Measurements from ENCODE around the gene TRPM8. TPM values are rescaled to one million over a fixed set of nuclear protein-coding genes. Genes with fewer than 3 reads are reported as not detected.

TRPM8 gene
- total RNA-seq, 2 donors from 2014 or later: not detected

DNA sequence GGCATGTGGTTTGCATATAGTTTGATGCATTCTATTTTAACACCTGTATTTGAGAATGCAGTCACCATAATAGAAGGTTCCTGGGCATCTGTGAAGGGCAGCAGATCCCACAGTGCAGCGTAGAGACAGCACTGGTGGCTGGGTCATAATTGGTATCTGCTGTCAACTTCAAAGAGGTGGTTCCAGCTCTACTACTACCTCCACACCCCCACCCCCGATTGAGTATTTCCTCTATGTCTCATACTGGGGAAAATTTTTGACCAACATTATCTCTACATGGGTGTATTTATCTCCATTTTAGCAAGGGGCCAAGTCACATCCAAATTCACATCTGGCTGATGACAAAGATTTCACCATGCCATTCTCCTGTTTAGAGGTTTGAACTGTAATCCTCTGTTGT is 43.0 kb downstream of the TRPM8 start:
- 92% methylated on average over 2 of the region's 2 CpGs for WGBS, 2 experiments (ENCODE audit: insufficient coverage in 1 of 2, insufficient read length in 1 of 2)
- H3K4me1 Mint-ChIP-seq: no peaks in the 10 kb centered on the region
- H3K27ac Mint-ChIP-seq: no peak overlapping the region
- Histone ChIP-seq H3K9me3 (ENCODE audit: control insufficient read depth, low read length) (no peaks in the 10 kb centered on the region), H3K9ac (ENCODE audit: extremely low read depth, low read length, poor library complexity, severe bottlenecking) (no peak overlapping the region), H3K36me3 (ENCODE audit: control insufficient read depth, insufficient read depth, low read length) (no peaks in the 10 kb centered on the region), H3K4me1 (ENCODE audit: control insufficient read depth, insufficient read depth, low read length) (no peaks in the 10 kb centered on the region), H3K27me3 (ENCODE audit: control insufficient read depth, insufficient read depth, low read length, poor library complexity, severe bottlenecking) (no peaks in the 10 kb centered on the region), H3K27ac (ENCODE audit: low read depth, low read length) (no peak overlapping the region), H3K4me3 (ENCODE audit: low read length) (no peak overlapping the region)
- no peaks in the 10 kb centered on the region for H3K36me3 Mint-ChIP-seq (ENCODE audit: low read depth)
- H3K4me3 Mint-ChIP-seq: no peak overlapping the region
- TF ChIP-seq, protein P1, sequence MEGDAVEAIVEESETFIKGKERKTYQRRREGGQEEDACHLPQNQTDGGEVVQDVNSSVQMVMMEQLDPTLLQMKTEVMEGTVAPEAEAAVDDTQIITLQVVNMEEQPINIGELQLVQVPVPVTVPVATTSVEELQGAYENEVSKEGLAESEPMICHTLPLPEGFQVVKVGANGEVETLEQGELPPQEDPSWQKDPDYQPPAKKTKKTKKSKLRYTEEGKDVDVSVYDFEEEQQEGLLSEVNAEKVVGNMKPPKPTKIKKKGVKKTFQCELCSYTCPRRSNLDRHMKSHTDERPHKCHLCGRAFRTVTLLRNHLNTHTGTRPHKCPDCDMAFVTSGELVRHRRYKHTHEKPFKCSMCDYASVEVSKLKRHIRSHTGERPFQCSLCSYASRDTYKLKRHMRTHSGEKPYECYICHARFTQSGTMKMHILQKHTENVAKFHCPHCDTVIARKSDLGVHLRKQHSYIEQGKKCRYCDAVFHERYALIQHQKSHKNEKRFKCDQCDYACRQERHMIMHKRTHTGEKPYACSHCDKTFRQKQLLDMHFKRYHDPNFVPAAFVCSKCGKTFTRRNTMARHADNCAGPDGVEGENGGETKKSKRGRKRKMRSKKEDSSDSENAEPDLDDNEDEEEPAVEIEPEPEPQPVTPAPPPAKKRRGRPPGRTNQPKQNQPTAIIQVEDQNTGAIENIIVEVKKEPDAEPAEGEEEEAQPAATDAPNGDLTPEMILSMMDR (conservative IDR thresholded peaks at IDR 0.05): no peak
- no peak for DNase-seq
- H3K27me3 Mint-ChIP-seq (ENCODE audit: insufficient read depth): no peaks in the 10 kb centered on the region
- no peaks in the 10 kb centered on the region for H3K9me3 Mint-ChIP-seq

DNA sequence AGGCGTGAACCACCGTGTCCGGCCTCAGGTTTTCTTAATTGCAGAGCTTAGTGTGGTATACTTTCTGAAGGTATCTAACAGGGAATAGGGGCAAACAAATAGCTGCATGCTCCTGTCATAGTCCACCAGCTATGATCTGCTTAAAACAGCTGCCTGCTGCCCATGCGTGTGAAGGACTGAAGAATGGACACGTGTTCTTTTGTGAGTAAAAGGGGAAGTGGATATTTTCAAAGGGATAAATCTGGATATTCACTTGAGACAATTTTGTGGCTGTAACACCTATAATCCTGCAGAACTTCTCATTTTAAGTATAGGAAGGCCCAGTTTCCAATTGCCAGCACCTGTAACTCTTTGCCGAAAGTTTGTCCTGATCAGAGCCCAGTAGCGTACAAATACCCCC is 44.7 kb downstream of the TRPM8 start:
- Mint-ChIP-seq H3K4me1 (no peaks in the 10 kb centered on the region), H3K27ac (no peak overlapping the region), H3K36me3 (ENCODE audit: low read depth) (no peaks in the 10 kb centered on the region), H3K9me3 (no peaks in the 10 kb centered on the region), H3K4me3 (no peak overlapping the region), H3K27me3 (ENCODE audit: insufficient read depth) (no peaks in the 10 kb centered on the region)
- no peak overlapping the region for H3K9ac ChIP-seq (ENCODE audit: extremely low read depth, low read length, poor library complexity, severe bottlenecking)
- no peaks in the 10 kb centered on the region for H3K36me3 ChIP-seq (ENCODE audit: control insufficient read depth, insufficient read depth, low read length)
- no peak overlapping the region for H3K27ac ChIP-seq (ENCODE audit: low read depth, low read length)
- 93% methylated on average over 5 to 7 of the region's 7 CpGs for WGBS, 2 experiments (ENCODE audit: insufficient coverage in 1 of 2, insufficient read length in 1 of 2)
- no peaks in the 10 kb centered on the region for H3K4me1 ChIP-seq (ENCODE audit: control insufficient read depth, insufficient read depth, low read length)
- DNase-seq: no peak
- no peaks in the 10 kb centered on the region for H3K27me3 ChIP-seq (ENCODE audit: control insufficient read depth, insufficient read depth, low read length, poor library complexity, severe bottlenecking)
- H3K4me3 ChIP-seq (ENCODE audit: low read length): no peak overlapping the region
- H3K9me3 ChIP-seq (ENCODE audit: control insufficient read depth, low read length): no peaks in the 10 kb centered on the region
- TF ChIP-seq, protein P1 (conservative IDR thresholded peaks at IDR 0.05): no peak

DNA sequence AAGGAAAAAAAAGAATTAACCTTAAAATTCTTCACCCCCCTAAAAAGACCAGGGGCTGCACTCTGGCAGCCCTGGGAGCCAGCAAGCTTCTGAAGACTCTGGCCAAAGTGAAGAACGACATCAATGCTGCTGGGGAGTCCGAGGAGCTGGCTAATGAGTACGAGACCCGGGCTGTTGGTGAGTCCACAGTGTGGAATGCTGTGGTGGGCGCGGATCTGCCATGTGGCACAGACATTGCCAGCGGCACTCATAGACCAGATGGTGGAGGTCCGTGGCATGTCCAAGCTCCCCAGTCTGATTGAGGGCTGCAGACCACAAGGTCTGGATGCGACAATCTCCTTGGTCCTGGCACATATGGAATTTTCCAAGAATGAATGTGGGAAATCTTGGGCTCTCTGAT is 47.4 kb downstream of the TRPM8 start:
- 92 to 99% methylated on average over 9 of the region's 9 CpGs for WGBS, 2 experiments (ENCODE audit: insufficient coverage in 1 of 2, insufficient read length in 1 of 2)
- TF ChIP-seq, protein P1 (conservative IDR thresholded peaks at IDR 0.05): no peak
- Histone ChIP-seq H3K27me3 (ENCODE audit: control insufficient read depth, insufficient read depth, low read length, poor library complexity, severe bottlenecking) (no peaks in the 10 kb centered on the region), H3K4me3 (ENCODE audit: low read length) (no peak overlapping the region), H3K9me3 (ENCODE audit: control insufficient read depth, low read length) (no peaks in the 10 kb centered on the region), H3K27ac (ENCODE audit: low read depth, low read length) (no peak overlapping the region), H3K9ac (ENCODE audit: extremely low read depth, low read length, poor library complexity, severe bottlenecking) (no peak overlapping the region), H3K36me3 (ENCODE audit: control insufficient read depth, insufficient read depth, low read length) (no peaks in the 10 kb centered on the region), H3K4me1 (ENCODE audit: control insufficient read depth, insufficient read depth, low read length) (no peaks in the 10 kb centered on the region)
- Mint-ChIP-seq H3K36me3 (ENCODE audit: low read depth) (no peaks in the 10 kb centered on the region), H3K4me3 (no peak overlapping the region), H3K4me1 (no peaks in the 10 kb centered on the region), H3K27ac (no peak overlapping the region), H3K27me3 (ENCODE audit: insufficient read depth) (no peaks in the 10 kb centered on the region), H3K9me3 (no peaks in the 10 kb centered on the region)
- DNase-seq: no peak
